ENCODE data around the gene TRIM47. TPM values are rescaled to one million over a fixed set of nuclear protein-coding genes. Genes with fewer than 3 reads are reported as not detected.

TRIM47 gene
- total RNA-seq, 1 experiment from 2014 or later = 6.9 TPM

DNA sequence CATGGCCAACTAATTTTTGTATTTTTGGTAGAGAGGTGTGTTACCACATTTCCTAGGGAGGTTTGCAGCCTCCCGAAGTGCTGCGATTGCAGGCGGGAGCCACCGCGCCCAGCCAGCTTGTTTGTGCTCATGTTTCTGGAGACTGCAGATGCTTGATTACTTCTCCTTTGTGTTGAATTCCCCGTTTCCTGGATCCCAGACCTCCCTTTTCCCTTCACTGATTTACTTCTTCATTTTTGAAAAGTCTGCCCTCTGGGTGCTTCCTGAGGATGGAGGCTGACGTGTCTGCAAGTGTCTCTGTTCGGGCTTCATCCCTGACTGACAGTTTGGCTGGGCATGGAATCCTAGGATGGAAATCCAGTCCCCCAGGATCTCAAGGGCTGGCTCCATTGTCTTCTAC is 7.0 kb upstream of the TRIM47 start:
- no peak overlapping the region for H2BK120ac ChIP-seq (ENCODE audit: low read depth, low read length, poor library complexity, severe bottlenecking)
- H4K20me1 ChIP-seq (ENCODE audit: control insufficient read depth, insufficient read depth, insufficient read length) = no peaks in the 10 kb centered on the region
- no peak overlapping the region for H3K9ac ChIP-seq (ENCODE audit: extremely low read depth, insufficient read length, low read length)
- no peaks in the 10 kb centered on the region for H3K4me1 ChIP-seq (ENCODE audit: insufficient read depth, low read length)
- H3K56ac ChIP-seq (ENCODE audit: insufficient read length, low read depth, low read length) = no peak overlapping the region
- H3K36me3 Mint-ChIP-seq (ENCODE audit: insufficient read depth in 1 of 3, low read depth in 3 of 3) = peaks cover 5 to 14% (median 12%) of the 10 kb centered on the region in 3 experiments; a peak in 6 of 7 replicates
- H3K27ac ChIP-seq (ENCODE audit: insufficient read length, low read depth, low read length) = no peak overlapping the region
- TF ChIP-seq, protein P1, sequence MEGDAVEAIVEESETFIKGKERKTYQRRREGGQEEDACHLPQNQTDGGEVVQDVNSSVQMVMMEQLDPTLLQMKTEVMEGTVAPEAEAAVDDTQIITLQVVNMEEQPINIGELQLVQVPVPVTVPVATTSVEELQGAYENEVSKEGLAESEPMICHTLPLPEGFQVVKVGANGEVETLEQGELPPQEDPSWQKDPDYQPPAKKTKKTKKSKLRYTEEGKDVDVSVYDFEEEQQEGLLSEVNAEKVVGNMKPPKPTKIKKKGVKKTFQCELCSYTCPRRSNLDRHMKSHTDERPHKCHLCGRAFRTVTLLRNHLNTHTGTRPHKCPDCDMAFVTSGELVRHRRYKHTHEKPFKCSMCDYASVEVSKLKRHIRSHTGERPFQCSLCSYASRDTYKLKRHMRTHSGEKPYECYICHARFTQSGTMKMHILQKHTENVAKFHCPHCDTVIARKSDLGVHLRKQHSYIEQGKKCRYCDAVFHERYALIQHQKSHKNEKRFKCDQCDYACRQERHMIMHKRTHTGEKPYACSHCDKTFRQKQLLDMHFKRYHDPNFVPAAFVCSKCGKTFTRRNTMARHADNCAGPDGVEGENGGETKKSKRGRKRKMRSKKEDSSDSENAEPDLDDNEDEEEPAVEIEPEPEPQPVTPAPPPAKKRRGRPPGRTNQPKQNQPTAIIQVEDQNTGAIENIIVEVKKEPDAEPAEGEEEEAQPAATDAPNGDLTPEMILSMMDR (conservative IDR thresholded peaks at IDR 0.05) = no peak
- H3K4me1 Mint-ChIP-seq = no peaks in the 10 kb centered on the region
- no peak overlapping the region for H2BK5ac ChIP-seq (ENCODE audit: insufficient read length, low read length)
- peak overlapping the region in 1 of 3 experiments; percentile 54; a peak in 1 of 7 replicates for H3K27ac Mint-ChIP-seq
- no peaks in the 10 kb centered on the region for H3K79me1 ChIP-seq (ENCODE audit: insufficient read depth, low read depth, low read length, poor library complexity, severe bottlenecking)
- H3K27me3 ChIP-seq (ENCODE audit: insufficient read depth, low read length) = no peaks in the 10 kb centered on the region
- no peak overlapping the region for H2BK20ac ChIP-seq (ENCODE audit: low read depth, low read length, poor library complexity, severe bottlenecking)
- no peak overlapping the region for H3K23ac ChIP-seq (ENCODE audit: insufficient read length, low read depth, low read length)
- no peak overlapping the region for H3K18ac ChIP-seq (ENCODE audit: insufficient read length, low read depth, low read length)
- no peak overlapping the region for H2BK12ac ChIP-seq (ENCODE audit: insufficient read length, low read depth, low read length)
- no peak overlapping the region for H3K14ac ChIP-seq (ENCODE audit: insufficient read depth, low read length)
- H3K4ac ChIP-seq (ENCODE audit: low read depth, low read length) = no peak overlapping the region
- no peak overlapping the region for H3T11ph ChIP-seq (ENCODE audit: low read length)
- H3K4me3 Mint-ChIP-seq = no peak overlapping the region
- no peak overlapping the region for H4K91ac ChIP-seq (ENCODE audit: insufficient read length, low read depth, low read length)
- no peak overlapping the region for H2AK5ac ChIP-seq (ENCODE audit: insufficient read length, low read length)
- no peaks in the 10 kb centered on the region for H3K79me2 ChIP-seq (ENCODE audit: insufficient read depth, low read length)
- H3K9me3 ChIP-seq (ENCODE audit: control insufficient read depth, low read depth, low read length) = no peaks in the 10 kb centered on the region
- no peak for DNase-seq
- H4K5ac ChIP-seq (ENCODE audit: insufficient read length, low read depth, low read length) = no peak overlapping the region
- H3K9me3 Mint-ChIP-seq = no peaks in the 10 kb centered on the region
- H2BK15ac ChIP-seq (ENCODE audit: low read depth, low read length) = no peak overlapping the region
- no CpG with 5 or more reads among the region's 8 CpGs for WGBS (ENCODE audit: extremely low coverage, insufficient read length, low lambda C conversion rate)
- no peak overlapping the region for H4K8ac ChIP-seq (replicated peaks; ENCODE audit: insufficient read length, low read depth, low read length)
- H3K27me3 Mint-ChIP-seq (ENCODE audit: low read depth) = peaks cover 15% of the 10 kb centered on the region
- no peaks in the 10 kb centered on the region for H3K23me2 ChIP-seq (ENCODE audit: insufficient read length, low read depth, low read length, poor library complexity, severe bottlenecking)
- H3K4me2 ChIP-seq (ENCODE audit: insufficient read depth, insufficient read length, low read length) = no peak overlapping the region
- no peak overlapping the region for H2AFZ ChIP-seq (ENCODE audit: low read length)

Data from H9 (cell line).